ENCODE measurements around the gene HIRA. TPM values are rescaled to one million over a fixed set of nuclear protein-coding genes. Genes with fewer than 3 reads are reported as not detected.

HIRA gene
- total and polyA plus RNA-seq, 9 of the 15 experiments (the other 6 are each of a cell fraction or from before 2014, with no cell fraction given), result 0.96 to 132 (median 58.4) TPM

DNA sequence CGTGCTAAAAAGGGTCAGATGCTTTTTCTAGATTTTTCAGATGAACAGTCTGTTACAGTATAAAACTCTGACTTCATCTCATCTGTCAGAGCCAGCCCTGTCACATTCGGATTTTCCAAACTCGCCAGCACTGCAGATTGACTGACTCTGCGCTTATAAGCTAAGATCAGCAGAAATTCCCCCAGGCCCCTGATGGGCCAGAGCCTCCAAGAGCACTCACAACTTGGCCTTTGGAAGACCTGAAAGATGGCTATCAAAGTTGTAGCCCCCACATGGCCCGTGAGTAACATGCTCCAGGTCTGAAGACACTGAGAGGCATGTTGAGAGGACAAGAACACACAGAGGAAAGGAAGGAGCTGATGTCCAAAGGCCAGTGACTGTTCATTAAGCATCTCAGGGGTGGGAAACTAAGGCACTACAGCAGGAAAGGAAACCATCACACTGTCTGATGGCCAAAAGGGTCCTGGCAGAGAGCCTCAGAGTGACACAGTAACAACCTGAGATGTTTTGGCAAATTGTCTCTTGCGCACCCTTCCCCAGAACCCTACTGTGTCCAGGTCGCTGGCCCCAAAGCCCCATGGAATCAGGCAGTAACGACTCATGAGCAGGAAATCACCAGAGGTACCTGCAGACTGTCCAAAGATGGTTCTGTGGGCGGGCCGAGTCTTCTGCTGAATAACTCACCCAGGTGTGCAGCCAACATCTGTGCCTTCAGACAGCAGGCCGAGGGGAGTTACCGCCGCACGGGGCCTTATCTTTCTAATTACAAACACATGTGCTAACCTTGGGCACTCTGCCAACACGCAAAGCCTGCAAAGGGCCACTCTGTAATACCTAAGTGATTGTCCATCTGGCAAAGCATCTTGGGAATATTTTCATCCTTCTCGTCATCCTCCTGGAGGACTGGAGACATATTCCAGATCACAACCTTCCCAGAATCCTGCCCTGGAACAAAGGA is 23.6 kb downstream of the HIRA start (continued):
- TF ChIP-seq SLC30A9 (CRISPR knock-in tag; IDR thresholded peaks at IDR 0.05) (no peak), CHD4 (IDR thresholded peaks at IDR 0.05; ENCODE audit: insufficient read depth, insufficient replicate concordance, low read depth, low read length, poor library complexity, severe bottlenecking) (no peak), ZNF830 (CRISPR knock-in tag; IDR thresholded peaks at IDR 0.05) (no peak), CXXC5 (CRISPR knock-in tag; IDR thresholded peaks at IDR 0.05) (peak; percentile 98), MEIS2 (IDR thresholded peaks at IDR 0.05; ENCODE audit: partially characterized antibody) (peak; percentile 20), ZNF3 (CRISPR knock-in tag; IDR thresholded peaks at IDR 0.05) (no peak), ZNF143 (CRISPR knock-in tag; IDR thresholded peaks at IDR 0.05) (no peak), SMARCE1 (IDR thresholded peaks at IDR 0.05) (peak; percentile 64), CCNT2 (IDR thresholded peaks at IDR 0.05; ENCODE audit: borderline replicate concordance, extremely low read depth, insufficient read length, low read depth, low read length) (peak; percentile 89), STAT5A (IDR thresholded peaks at IDR 0.05; ENCODE audit: borderline replicate concordance, low read length) (peak; percentile 94), THRAP3 (IDR thresholded peaks at IDR 0.05; ENCODE audit: borderline replicate concordance) (no peak), ETV6 (IDR thresholded peaks at IDR 0.05; ENCODE audit: borderline replicate concordance in 1 of 2, low read depth in 2 of 2, low read length in 1 of 2) (no peak), ETV6 (CRISPR knock-in tag; IDR thresholded peaks at IDR 0.05; ENCODE audit: borderline replicate concordance) (no peak), FOXJ3 (CRISPR knock-in tag; IDR thresholded peaks at IDR 0.05) (no peak), HNRNPUL1 (IDR thresholded peaks at IDR 0.05; ENCODE audit: low read length) (no peak; the same call in 1 of the 2 replicates), RFX1 (IDR thresholded peaks at IDR 0.05) (no peak), ZNF77 (CRISPR knock-in tag; IDR thresholded peaks at IDR 0.05) (no peak), ZNF23 (CRISPR knock-in tag; IDR thresholded peaks at IDR 0.05) (no peak), MAFG (tag; conservative IDR thresholded peaks at IDR 0.05) (peak; percentile 43)
- TF ChIP-seq, protein P1, sequence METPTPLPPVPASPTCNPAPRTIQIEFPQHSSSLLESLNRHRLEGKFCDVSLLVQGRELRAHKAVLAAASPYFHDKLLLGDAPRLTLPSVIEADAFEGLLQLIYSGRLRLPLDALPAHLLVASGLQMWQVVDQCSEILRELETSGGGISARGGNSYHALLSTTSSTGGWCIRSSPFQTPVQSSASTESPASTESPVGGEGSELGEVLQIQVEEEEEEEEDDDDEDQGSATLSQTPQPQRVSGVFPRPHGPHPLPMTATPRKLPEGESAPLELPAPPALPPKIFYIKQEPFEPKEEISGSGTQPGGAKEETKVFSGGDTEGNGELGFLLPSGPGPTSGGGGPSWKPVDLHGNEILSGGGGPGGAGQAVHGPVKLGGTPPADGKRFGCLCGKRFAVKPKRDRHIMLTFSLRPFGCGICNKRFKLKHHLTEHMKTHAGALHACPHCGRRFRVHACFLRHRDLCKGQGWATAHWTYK (CRISPR knock-in tag; IDR thresholded peaks at IDR 0.05), result no peak
- TF ChIP-seq, protein P2, sequence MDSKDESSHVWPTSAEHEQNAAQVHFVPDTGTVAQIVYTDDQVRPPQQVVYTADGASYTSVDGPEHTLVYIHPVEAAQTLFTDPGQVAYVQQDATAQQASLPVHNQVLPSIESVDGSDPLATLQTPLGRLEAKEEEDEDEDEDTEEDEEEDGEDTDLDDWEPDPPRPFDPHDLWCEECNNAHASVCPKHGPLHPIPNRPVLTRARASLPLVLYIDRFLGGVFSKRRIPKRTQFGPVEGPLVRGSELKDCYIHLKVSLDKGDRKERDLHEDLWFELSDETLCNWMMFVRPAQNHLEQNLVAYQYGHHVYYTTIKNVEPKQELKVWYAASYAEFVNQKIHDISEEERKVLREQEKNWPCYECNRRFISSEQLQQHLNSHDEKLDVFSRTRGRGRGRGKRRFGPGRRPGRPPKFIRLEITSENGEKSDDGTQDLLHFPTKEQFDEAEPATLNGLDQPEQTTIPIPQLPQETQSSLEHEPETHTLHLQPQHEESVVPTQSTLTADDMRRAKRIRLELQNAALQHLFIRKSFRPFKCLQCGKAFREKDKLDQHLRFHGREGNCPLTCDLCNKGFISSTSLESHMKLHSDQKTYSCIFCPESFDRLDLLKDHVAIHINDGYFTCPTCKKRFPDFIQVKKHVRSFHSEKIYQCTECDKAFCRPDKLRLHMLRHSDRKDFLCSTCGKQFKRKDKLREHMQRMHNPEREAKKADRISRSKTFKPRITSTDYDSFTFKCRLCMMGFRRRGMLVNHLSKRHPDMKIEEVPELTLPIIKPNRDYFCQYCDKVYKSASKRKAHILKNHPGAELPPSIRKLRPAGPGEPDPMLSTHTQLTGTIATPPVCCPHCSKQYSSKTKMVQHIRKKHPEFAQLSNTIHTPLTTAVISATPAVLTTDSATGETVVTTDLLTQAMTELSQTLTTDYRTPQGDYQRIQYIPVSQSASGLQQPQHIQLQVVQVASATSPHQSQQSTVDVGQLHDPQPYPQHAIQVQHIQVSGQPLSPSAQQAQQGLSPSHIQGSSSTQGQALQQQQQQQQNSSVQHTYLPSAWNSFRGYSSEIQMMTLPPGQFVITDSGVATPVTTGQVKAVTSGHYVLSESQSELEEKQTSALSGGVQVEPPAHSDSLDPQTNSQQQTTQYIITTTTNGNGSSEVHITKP (IDR thresholded peaks at IDR 0.05; ENCODE audit: partially characterized antibody), result no peak
- TF ChIP-seq, protein P3, sequence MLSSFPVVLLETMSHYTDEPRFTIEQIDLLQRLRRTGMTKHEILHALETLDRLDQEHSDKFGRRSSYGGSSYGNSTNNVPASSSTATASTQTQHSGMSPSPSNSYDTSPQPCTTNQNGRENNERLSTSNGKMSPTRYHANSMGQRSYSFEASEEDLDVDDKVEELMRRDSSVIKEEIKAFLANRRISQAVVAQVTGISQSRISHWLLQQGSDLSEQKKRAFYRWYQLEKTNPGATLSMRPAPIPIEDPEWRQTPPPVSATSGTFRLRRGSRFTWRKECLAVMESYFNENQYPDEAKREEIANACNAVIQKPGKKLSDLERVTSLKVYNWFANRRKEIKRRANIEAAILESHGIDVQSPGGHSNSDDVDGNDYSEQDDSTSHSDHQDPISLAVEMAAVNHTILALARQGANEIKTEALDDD (IDR thresholded peaks at IDR 0.05), result no peak
